ENCODE results near the gene CTNS.

DNA sequence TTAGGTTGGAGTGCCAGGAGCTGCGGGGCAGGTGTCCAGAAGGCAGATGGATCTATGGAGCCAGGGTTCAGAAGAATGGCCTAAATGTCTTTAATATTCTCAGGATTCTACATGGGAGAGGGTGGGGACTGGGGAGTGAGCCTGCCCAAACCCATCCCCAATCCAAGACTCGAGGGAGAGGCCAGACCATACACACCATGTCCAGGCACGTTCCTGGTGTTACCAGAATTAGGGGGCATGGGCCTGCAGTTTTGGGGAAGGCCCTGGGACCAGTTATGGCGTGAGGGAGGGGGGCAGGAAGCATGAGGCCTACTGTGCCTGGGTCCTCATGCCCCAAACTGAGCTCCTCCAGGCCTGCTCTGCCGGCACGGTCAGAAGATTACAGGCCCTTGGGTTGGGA lies 30.0 kb downstream of the CTNS start:
- TF ChIP-seq, protein P1, sequence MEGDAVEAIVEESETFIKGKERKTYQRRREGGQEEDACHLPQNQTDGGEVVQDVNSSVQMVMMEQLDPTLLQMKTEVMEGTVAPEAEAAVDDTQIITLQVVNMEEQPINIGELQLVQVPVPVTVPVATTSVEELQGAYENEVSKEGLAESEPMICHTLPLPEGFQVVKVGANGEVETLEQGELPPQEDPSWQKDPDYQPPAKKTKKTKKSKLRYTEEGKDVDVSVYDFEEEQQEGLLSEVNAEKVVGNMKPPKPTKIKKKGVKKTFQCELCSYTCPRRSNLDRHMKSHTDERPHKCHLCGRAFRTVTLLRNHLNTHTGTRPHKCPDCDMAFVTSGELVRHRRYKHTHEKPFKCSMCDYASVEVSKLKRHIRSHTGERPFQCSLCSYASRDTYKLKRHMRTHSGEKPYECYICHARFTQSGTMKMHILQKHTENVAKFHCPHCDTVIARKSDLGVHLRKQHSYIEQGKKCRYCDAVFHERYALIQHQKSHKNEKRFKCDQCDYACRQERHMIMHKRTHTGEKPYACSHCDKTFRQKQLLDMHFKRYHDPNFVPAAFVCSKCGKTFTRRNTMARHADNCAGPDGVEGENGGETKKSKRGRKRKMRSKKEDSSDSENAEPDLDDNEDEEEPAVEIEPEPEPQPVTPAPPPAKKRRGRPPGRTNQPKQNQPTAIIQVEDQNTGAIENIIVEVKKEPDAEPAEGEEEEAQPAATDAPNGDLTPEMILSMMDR (IDR thresholded peaks at IDR 0.05) = no peak
- no peak for TF ChIP-seq TCF7L2 (IDR thresholded peaks at IDR 0.05; ENCODE audit: low read depth, low read length)
- TF ChIP-seq POLR2AphosphoS5 (IDR thresholded peaks at IDR 0.05; ENCODE audit: low read depth, low read length) = no peak
- TF ChIP-seq SIN3A (IDR thresholded peaks at IDR 0.05; ENCODE audit: borderline replicate concordance, insufficient read depth, low read depth, low read length) = no peak
- TF ChIP-seq, protein P2, sequence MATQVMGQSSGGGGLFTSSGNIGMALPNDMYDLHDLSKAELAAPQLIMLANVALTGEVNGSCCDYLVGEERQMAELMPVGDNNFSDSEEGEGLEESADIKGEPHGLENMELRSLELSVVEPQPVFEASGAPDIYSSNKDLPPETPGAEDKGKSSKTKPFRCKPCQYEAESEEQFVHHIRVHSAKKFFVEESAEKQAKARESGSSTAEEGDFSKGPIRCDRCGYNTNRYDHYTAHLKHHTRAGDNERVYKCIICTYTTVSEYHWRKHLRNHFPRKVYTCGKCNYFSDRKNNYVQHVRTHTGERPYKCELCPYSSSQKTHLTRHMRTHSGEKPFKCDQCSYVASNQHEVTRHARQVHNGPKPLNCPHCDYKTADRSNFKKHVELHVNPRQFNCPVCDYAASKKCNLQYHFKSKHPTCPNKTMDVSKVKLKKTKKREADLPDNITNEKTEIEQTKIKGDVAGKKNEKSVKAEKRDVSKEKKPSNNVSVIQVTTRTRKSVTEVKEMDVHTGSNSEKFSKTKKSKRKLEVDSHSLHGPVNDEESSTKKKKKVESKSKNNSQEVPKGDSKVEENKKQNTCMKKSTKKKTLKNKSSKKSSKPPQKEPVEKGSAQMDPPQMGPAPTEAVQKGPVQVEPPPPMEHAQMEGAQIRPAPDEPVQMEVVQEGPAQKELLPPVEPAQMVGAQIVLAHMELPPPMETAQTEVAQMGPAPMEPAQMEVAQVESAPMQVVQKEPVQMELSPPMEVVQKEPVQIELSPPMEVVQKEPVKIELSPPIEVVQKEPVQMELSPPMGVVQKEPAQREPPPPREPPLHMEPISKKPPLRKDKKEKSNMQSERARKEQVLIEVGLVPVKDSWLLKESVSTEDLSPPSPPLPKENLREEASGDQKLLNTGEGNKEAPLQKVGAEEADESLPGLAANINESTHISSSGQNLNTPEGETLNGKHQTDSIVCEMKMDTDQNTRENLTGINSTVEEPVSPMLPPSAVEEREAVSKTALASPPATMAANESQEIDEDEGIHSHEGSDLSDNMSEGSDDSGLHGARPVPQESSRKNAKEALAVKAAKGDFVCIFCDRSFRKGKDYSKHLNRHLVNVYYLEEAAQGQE (IDR thresholded peaks at IDR 0.05; ENCODE audit: insufficient read depth in 1 of 2, low read depth in 2 of 2, low read length in 1 of 2) = no peak

Data from Panc1 (cell line).